Progenitor cell of endocrine pancreas (in vitro differentiated cells): ENCODE data around the gene TTC13. TPM values are rescaled to one million over a fixed set of nuclear protein-coding genes. Genes with fewer than 3 reads are reported as not detected.

ENCODE experiments used
- DNase-seq: peaks from one replicate; pipeline ENCODE4 v3.0.0; 2021; ENCODE audit warnings: low spot score; ENCODE audit not compliant: unreplicated experiment
- H3K27ac Mint-ChIP-seq: 2 replicates; pipeline ENCODE4 v1.8.0; 2021; ENCODE audit warnings: mild to moderate bottlenecking, moderate library complexity, mixed read lengths
- H3K27me3 Mint-ChIP-seq: 2 replicates; pipeline ENCODE4 v1.8.0; 2021; ENCODE audit warnings: mixed read lengths
- H3K36me3 Mint-ChIP-seq: 2 replicates; pipeline ENCODE4 v1.8.0; 2022; ENCODE audit warnings: mixed read lengths; ENCODE audit not compliant: insufficient read depth
- H3K4me1 Mint-ChIP-seq: 2 replicates; pipeline ENCODE4 v1.8.0; 2021; ENCODE audit warnings: low read depth, mixed read lengths
- H3K4me3 Mint-ChIP-seq: 2 replicates; pipeline ENCODE4 v1.8.0; 2021; ENCODE audit warnings: low read depth, mild to moderate bottlenecking, moderate library complexity, mixed read lengths
- H3K9me3 Mint-ChIP-seq: 2 replicates; pipeline ENCODE4 v1.8.0; 2021; ENCODE audit warnings: low read depth, mixed read lengths
- CTCF ChIP-seq: fragments of 200-600 bp; sonication (generic); IDR thresholded peaks from one replicate; pipeline ENCODE4 v1.5.0; 2021; ENCODE audit warnings: antibody characterized with exemption, mild to moderate bottlenecking; ENCODE audit not compliant: unreplicated experiment
- total RNA-seq: library from RNA; stranded (reverse); gene quantifications from 2 replicates; pipeline ENCODE4 v1.2.1, GENCODE V29; 2021

Gene TTC13
- total RNA-seq, 1 donor from 2014 or later, result 22.3 TPM

GRCh38 chr1:230877924-230878590 is 100.6 kb downstream of the TTC13 start:
- TF ChIP-seq CTCF, result no peak
- no peak for DNase-seq
- Mint-ChIP-seq H3K36me3 (peaks cover 5% of the 10 kb centered on the region), H3K4me3 (no peak overlapping the region), H3K9me3 (no peaks in the 10 kb centered on the region), H3K27me3 (peaks cover 20% of the 10 kb centered on the region), H3K4me1 (peaks cover 7% of the 10 kb centered on the region), H3K27ac (no peak overlapping the region)

- no peak overlapping the region for H3K4me3 Mint-ChIP-seq
- DNase-seq, result no peak
- peaks cover 13% of the 10 kb centered on the region for H3K27me3 Mint-ChIP-seq
- H3K4me1 Mint-ChIP-seq, result peaks cover 7% of the 10 kb centered on the region
- TF ChIP-seq CTCF, result no peak
- H3K27ac Mint-ChIP-seq, result no peak overlapping the region
- H3K9me3 Mint-ChIP-seq, result no peaks in the 10 kb centered on the region
- H3K36me3 Mint-ChIP-seq, result peaks cover 5% of the 10 kb centered on the region
Measured at GRCh38 chr1:230877146-230877923, 101.3 kb downstream of the TTC13 start.

- Mint-ChIP-seq H3K27ac (no peak overlapping the region), H3K27me3 (peaks cover 10% of the 10 kb centered on the region), H3K9me3 (no peaks in the 10 kb centered on the region), H3K4me3 (no peak overlapping the region), H3K36me3 (peaks cover 5% of the 10 kb centered on the region), H3K4me1 (peaks cover 7% of the 10 kb centered on the region)
- TF ChIP-seq CTCF, result no peak
- DNase-seq, result no peak
Measured at GRCh38 chr1:230876660-230877059, 102.0 kb downstream of the TTC13 start.

GRCh38 chr1:230875370-230875769 is 103.3 kb downstream of the TTC13 start:
- Mint-ChIP-seq H3K4me3 (no peak overlapping the region), H3K9me3 (no peaks in the 10 kb centered on the region), H3K4me1 (peaks cover 7% of the 10 kb centered on the region), H3K36me3 (peaks cover 5% of the 10 kb centered on the region), H3K27ac (no peak overlapping the region), H3K27me3 (no peaks in the 10 kb centered on the region)
- DNase-seq, result no peak
- no peak for TF ChIP-seq CTCF

DNA sequence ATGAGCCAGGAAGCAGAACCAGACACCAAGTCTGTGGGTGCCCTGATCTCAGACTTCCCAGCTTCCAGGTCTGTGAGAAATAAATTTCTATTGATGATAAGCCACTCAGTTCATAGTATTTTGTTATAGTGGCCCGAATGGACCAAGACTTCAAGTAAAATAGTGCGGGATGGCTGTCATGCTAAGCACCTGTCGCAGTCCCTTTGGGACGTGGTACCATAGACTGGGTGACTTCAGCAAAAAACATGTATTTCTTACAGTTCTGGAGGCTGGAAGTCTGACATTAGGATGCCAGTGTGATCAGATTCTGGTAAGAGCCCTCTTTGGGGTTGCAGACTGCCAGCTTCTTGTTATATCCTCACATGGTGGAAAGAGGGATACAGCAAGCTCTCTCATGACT is 107.7 kb downstream of the TTC13 start:
- Mint-ChIP-seq H3K36me3 (peaks cover 5% of the 10 kb centered on the region), H3K4me3 (no peak overlapping the region), H3K27me3 (no peaks in the 10 kb centered on the region), H3K4me1 (peaks cover 29% of the 10 kb centered on the region), H3K9me3 (no peaks in the 10 kb centered on the region), H3K27ac (no peak overlapping the region)
- no peak for DNase-seq
- TF ChIP-seq CTCF, result no peak
